Measurements from ENCODE around the gene CD2BP2. TPM values are rescaled to one million over a fixed set of nuclear protein-coding genes. Genes with fewer than 3 reads are reported as not detected.
"Not testable (repeated sequence)": the region's sequence is repeated elsewhere in the genome, so short reads cannot be mapped to it uniquely, and the experiment has no call there.

The CD2BP2 gene
- total RNA-seq, 4 donors from 2014 or later = 21.9 to 38.0 (median 28.5) TPM

- no peaks in the 10 kb centered on the region for H3K9me3 ChIP-seq
- TF ChIP-seq CTCF (IDR thresholded peaks at IDR 0.05) (no peak), POLR2A (IDR thresholded peaks at IDR 0.05) (no peak)
- no peak overlapping the region for H3K27ac ChIP-seq
- DNase-seq = no peak
- no peak overlapping the region for H3K4me3 ChIP-seq
- peaks cover 24 to 40% (median 31%) of the 10 kb centered on the region in 3 donors for H3K4me1 ChIP-seq
- H3K36me3 ChIP-seq = peaks cover 10 to 40% (median 12%) of the 10 kb centered on the region in 3 donors
- intact Hi-C loops (cut with DNase I) = no loop called here
- no peaks in the 10 kb centered on the region for H3K27me3 ChIP-seq
- 65 to 67% methylated on average over 3 of the region's 3 CpGs for WGBS, 2 donors
Measured at GRCh38 chr16:30349675-30350074, 5.4 kb downstream of the CD2BP2 start.

- intact Hi-C loops (cut with DNase I) = no loop called here
- WGBS, 2 donors = 88 to 98% methylated on average over 7 of the region's 7 CpGs
Measured at GRCh38 chr16:30348929-30349328, 6.2 kb downstream of the CD2BP2 start.

GRCh38 chr16:30348113-30348512 lies 7.0 kb downstream of the CD2BP2 start:
- TF ChIP-seq POLR2A (IDR thresholded peaks at IDR 0.05) (no peak), CTCF (IDR thresholded peaks at IDR 0.05) (no peak)
- H3K9me3 ChIP-seq = no peaks in the 10 kb centered on the region
- WGBS, 2 donors = 93 to 98% methylated on average over 6 of the region's 8 CpGs
- intact Hi-C loops (cut with DNase I) = no loop called here
- H3K27ac ChIP-seq = no peak overlapping the region
- DNase-seq = no peak
- H3K36me3 ChIP-seq = peaks cover 10 to 32% (median 12%) of the 10 kb centered on the region in 3 donors
- H3K4me3 ChIP-seq = no peak overlapping the region
- H3K27me3 ChIP-seq = no peaks in the 10 kb centered on the region
- H3K4me1 ChIP-seq = peaks cover 13 to 24% (median 18%) of the 10 kb centered on the region in 3 donors

More at GRCh38 chr16:30348929-30349328, 6.2 kb downstream of the CD2BP2 start:
- Histone ChIP-seq H3K9me3 (no peaks in the 10 kb centered on the region), H3K4me1 (peaks cover 21 to 32% (median 26%) of the 10 kb centered on the region in 3 donors), H3K36me3 (peaks cover 10 to 40% (median 12%) of the 10 kb centered on the region in 3 donors), H3K27ac (no peak overlapping the region), H3K4me3 (no peak overlapping the region), H3K27me3 (no peaks in the 10 kb centered on the region)
- TF ChIP-seq CTCF (IDR thresholded peaks at IDR 0.05) (no peak), POLR2A (IDR thresholded peaks at IDR 0.05) (no peak)
- no peak for DNase-seq

GRCh38 chr16:30346286-30346685 lies 8.8 kb downstream of the CD2BP2 start:
- Histone ChIP-seq H3K27ac (no peak overlapping the region), H3K36me3 (peaks cover 3 to 13% (median 5%) of the 10 kb centered on the region in 3 donors), H3K4me1 (peaks cover 0 to 6% (median 2%) of the 10 kb centered on the region in 3 donors), H3K9me3 (no peaks in the 10 kb centered on the region), H3K27me3 (no peaks in the 10 kb centered on the region), H3K4me3 (no peak overlapping the region)
- WGBS, 2 donors = 84 to 92% methylated on average over 3 of the region's 3 CpGs
- no peak for DNase-seq
- TF ChIP-seq CTCF (IDR thresholded peaks at IDR 0.05) = no peak
- no peak for TF ChIP-seq POLR2A (IDR thresholded peaks at IDR 0.05)
- intact Hi-C loops (cut with DNase I) = no loop called here

- intact Hi-C loops (cut with DNase I); H3K36me3 ChIP-seq; H3K4me3 ChIP-seq; H3K27ac ChIP-seq; H3K9me3 ChIP-seq; DNase-seq; H3K27me3 ChIP-seq; H3K4me1 ChIP-seq: not testable (repeated sequence)
- 84 to 92% methylated on average over 5 to 11 of the region's 11 CpGs for WGBS, 2 donors
Measured at GRCh38 chr16:30343491-30343820, 11.7 kb downstream of the CD2BP2 start.

Measured in esophagus squamous epithelium (tissue), 5 donors.